Neuron (in vitro differentiated cells): ENCODE data around the gene MX1.

ENCODE experiments used
- H2AFZ ChIP-seq: one replicate; pipeline ENCODE4 v1.6.1; 2013; ENCODE audit warnings: low read depth, mild to moderate bottlenecking, inconsistent platforms, low read length, moderate library complexity
- H3K27me3 ChIP-seq: one replicate; pipeline ENCODE4 v1.6.1; 2013; ENCODE audit warnings: low read length; ENCODE audit not compliant: insufficient read depth
- H3K36me3 ChIP-seq: one replicate; pipeline ENCODE4 v1.6.1; 2013; ENCODE audit warnings: low read length; ENCODE audit not compliant: insufficient read depth
- H3K4me1 ChIP-seq: one replicate; pipeline ENCODE4 v1.6.1; 2013; ENCODE audit warnings: low read length; ENCODE audit not compliant: insufficient read depth
- H3K4me3 ChIP-seq: 2 replicates; pipeline ENCODE4 v1.5.1; 2013; ENCODE audit warnings: mild to moderate bottlenecking, low read length, moderate library complexity
- H3K9me3 ChIP-seq: one replicate; pipeline ENCODE4 v1.6.1; 2013; ENCODE audit warnings: low read length

The MX1 gene

DNA sequence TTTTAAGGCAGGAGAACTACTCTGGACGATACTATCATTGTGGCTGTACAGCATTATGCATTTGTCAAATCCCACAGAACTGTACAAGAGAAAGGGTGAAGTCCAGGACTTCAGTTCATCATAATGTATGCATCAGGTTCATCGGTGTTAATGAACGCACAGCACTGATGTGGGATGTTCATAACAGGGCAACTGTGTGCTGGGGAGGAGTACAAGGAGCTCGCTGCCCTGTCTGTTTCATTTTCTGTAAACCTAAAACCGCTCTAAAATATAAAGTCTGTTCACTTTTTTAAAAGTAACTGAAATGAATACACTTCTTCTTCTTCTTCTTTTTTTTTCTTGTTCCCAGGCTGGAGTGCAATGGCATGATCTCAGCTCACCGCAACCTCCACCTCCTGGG, 56.9 kb downstream of the MX1 start:
- Histone ChIP-seq H3K9me3 (no peaks in the 10 kb centered on the region), H3K4me3 (no peak overlapping the region), H3K27me3 (peaks cover 2% of the 10 kb centered on the region), H3K36me3 (no peaks in the 10 kb centered on the region), H3K4me1 (no peaks in the 10 kb centered on the region), H2AFZ (no peak overlapping the region)

DNA sequence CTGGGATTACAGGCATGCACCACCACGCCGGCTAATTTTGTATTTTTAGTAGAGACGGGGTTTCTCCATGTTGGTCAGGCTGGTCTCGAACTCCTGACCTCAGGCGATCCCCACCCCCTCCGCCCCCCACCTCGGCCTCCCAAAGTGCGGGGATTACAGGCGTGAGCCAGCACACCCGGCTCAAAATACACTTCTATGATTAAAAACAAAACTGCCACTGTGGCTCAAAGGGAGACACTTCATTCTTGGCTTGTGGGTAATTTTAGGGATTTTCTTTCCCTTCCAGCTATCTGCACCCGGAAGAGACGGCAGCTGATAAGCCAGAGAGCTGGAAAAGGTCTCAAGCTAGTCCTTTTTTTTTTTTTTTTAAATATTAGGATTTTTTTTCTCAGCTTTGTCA, 57.4 kb downstream of the MX1 start:
- no peaks in the 10 kb centered on the region for H3K9me3 ChIP-seq
- H3K27me3 ChIP-seq: peaks cover 2% of the 10 kb centered on the region
- no peaks in the 10 kb centered on the region for H3K4me1 ChIP-seq
- no peaks in the 10 kb centered on the region for H3K36me3 ChIP-seq
- no peak overlapping the region for H2AFZ ChIP-seq
- no peak overlapping the region for H3K4me3 ChIP-seq

DNA sequence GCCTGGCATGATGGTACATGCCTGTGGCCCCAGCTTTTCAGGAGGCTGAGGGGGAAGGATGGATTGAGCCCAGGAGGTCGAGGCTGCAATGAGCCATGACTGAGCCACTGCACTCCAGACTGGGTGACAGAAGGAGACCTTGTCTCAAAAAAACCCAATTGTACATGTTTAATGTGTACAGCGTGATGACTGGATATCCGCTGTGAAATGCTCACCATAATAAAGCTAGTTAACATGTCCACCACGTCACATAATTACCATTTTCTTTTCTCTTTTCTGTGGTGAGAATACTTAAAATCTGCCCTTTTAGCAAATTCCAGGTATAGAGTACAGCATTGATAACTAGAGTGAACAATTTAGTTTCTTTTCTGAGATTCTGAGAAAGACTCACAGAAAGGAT, 57.9 kb downstream of the MX1 start:
- Histone ChIP-seq H3K9me3 (no peaks in the 10 kb centered on the region), H2AFZ (no peak overlapping the region), H3K4me3 (no peak overlapping the region), H3K4me1 (no peaks in the 10 kb centered on the region), H3K27me3 (peaks cover 2% of the 10 kb centered on the region), H3K36me3 (no peaks in the 10 kb centered on the region)

DNA sequence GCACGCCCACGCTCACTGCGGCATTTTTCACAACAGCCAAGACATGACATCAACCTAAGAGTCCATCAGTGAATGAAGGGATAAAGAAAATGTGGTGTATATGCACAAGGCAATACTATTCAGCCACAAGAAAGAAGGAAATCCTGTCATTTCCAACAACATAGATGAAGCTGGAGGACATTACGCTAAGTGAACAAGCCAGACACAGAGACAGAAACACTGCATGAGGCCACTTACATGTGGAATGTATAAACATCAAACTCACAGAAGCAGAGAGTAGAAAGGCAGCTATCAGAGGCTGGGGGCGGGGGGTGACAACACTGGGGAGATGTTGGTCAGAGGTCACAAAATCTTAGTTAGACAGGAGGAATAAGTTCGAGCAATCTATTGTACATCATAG, 61.0 kb downstream of the MX1 start:
- H3K4me1 ChIP-seq: no peaks in the 10 kb centered on the region
- no peak overlapping the region for H3K4me3 ChIP-seq
- no peaks in the 10 kb centered on the region for H3K36me3 ChIP-seq
- no peaks in the 10 kb centered on the region for H3K27me3 ChIP-seq
- no peaks in the 10 kb centered on the region for H3K9me3 ChIP-seq
- no peak overlapping the region for H2AFZ ChIP-seq

DNA sequence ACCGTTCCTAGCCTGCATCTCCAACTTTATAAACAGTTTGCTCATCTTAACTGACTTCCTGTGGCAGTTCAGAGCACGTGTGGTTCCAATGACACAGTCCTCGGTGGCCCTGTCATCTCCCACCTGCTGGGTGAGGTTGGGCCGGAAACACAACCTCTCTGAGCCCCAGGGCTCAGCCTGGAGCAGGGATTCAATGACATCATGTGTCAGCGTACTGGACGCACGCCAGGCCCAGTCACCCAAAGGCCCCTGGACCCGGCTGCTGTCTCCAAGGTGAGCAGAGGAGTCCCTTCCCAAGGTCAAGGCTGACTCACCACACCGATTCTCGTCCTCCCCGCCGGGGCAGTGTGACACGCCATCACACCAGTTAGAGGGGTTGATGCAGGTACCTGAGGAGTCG, 62.0 kb downstream of the MX1 start:
- Histone ChIP-seq H2AFZ (no peak overlapping the region), H3K27me3 (no peaks in the 10 kb centered on the region), H3K9me3 (no peaks in the 10 kb centered on the region), H3K4me1 (no peaks in the 10 kb centered on the region), H3K36me3 (no peaks in the 10 kb centered on the region), H3K4me3 (no peak overlapping the region)

DNA sequence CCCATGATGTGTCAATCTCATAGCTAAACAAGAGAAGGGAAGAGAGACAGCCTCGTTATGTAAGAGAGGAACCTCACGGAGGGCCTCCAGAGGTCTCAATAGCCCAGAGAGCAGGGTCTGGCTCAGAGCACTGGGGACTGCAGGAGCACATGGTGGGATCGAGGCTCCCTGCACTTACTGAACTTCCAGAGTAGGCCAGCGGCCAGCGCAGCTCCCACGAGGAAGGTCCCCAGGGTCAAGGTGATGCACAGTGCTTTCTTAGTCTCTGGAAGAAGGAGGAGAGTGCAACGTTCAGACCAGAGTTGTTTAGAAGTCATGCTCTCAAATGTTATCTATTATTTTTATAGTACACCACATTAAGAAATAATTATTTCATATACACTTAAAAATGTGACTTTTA, 63.3 kb downstream of the MX1 start:
- H3K36me3 ChIP-seq: no peaks in the 10 kb centered on the region
- no peaks in the 10 kb centered on the region for H3K9me3 ChIP-seq
- no peaks in the 10 kb centered on the region for H3K27me3 ChIP-seq
- no peak overlapping the region for H2AFZ ChIP-seq
- H3K4me3 ChIP-seq: no peak overlapping the region
- H3K4me1 ChIP-seq: no peaks in the 10 kb centered on the region

DNA sequence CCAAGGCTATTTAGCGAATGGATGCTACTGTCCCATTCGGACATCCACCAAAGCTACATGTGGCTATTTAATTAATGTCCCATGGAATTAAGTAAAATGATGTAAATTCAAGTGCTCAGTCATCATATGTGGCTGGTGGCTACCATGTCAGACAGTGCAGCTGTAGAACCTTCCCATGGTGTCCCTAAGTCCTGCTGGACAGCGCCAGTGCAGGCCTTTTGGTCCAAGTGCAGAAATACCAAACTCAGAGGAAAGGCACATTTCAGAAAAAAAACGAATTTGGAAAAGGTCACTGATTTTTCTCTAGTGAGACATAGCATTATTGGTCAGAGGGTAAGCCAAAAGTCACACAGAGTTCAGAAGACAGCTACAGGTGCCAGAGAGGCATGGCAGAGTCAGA, 64.3 kb downstream of the MX1 start:
- Histone ChIP-seq H3K9me3 (no peaks in the 10 kb centered on the region), H2AFZ (no peak overlapping the region), H3K4me1 (no peaks in the 10 kb centered on the region), H3K36me3 (no peaks in the 10 kb centered on the region), H3K4me3 (no peak overlapping the region), H3K27me3 (no peaks in the 10 kb centered on the region)

DNA sequence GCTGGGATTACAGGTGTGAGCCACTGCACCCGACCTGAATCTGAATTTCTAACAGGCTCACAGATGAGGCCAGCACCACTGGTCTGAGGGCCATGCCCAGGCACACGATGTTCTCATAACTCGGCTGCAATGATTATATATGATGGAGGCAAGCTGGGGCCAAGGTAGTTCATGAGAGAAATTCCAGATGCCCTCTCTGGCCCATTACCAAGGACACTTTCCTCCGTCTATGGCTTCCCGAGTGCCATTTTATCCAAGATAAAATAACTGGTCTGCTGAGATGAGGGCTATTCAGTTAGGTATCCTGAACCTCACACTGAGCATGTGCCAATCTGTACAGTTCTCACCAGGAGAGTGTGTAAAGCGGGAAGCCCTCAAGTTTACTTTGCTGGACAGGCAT, 65.4 kb downstream of the MX1 start:
- no peak overlapping the region for H2AFZ ChIP-seq
- H3K4me3 ChIP-seq: no peak overlapping the region
- H3K36me3 ChIP-seq: no peaks in the 10 kb centered on the region
- H3K27me3 ChIP-seq: no peaks in the 10 kb centered on the region
- no peaks in the 10 kb centered on the region for H3K9me3 ChIP-seq
- no peaks in the 10 kb centered on the region for H3K4me1 ChIP-seq

DNA sequence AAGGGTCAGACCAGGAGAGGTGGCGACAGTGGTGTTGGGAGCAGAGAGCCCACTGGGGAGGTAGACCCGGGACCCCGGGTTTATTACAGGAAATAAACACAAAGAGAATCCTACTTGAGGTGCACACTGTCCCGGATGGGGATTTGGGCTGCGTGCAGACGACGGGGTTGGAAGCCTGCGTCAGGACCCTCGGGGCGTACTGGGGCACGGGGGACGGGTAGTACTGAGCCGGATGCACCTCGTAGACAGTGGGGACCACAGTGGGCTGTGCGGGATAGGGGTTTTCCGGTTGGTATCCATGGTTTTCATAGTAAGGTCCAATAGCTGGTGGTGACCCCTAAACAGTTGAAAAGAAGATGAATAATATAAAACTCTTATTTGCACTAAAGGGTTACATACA, 68.2 kb downstream of the MX1 start:
- Histone ChIP-seq H3K4me3 (no peak overlapping the region), H3K9me3 (no peaks in the 10 kb centered on the region), H3K36me3 (no peaks in the 10 kb centered on the region), H3K27me3 (no peaks in the 10 kb centered on the region), H2AFZ (no peak overlapping the region), H3K4me1 (no peaks in the 10 kb centered on the region)

DNA sequence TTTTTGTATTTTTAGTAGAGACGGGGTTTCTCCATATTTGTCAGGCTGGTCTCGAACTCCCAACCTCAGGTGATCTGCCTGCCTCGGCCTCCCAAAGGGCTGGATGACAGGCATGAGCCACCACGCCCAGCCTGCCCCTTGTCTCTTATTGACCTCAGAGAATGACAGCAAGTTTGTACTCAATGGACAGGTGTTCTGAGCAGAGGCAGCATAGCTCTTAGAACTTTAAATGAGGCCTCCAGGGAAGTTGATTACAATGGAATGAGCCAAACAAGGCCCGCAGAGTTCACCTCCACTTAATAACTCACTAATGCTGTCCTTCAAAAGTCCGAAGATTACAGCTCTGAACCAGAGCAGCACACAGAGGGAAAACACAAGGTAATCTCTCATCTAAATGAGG, 71.0 kb downstream of the MX1 start:
- H3K27me3 ChIP-seq: peaks cover 5% of the 10 kb centered on the region
- H3K4me3 ChIP-seq: no peak overlapping the region
- H3K4me1 ChIP-seq: no peaks in the 10 kb centered on the region
- H3K9me3 ChIP-seq: no peaks in the 10 kb centered on the region
- H2AFZ ChIP-seq: no peak overlapping the region
- no peaks in the 10 kb centered on the region for H3K36me3 ChIP-seq

DNA sequence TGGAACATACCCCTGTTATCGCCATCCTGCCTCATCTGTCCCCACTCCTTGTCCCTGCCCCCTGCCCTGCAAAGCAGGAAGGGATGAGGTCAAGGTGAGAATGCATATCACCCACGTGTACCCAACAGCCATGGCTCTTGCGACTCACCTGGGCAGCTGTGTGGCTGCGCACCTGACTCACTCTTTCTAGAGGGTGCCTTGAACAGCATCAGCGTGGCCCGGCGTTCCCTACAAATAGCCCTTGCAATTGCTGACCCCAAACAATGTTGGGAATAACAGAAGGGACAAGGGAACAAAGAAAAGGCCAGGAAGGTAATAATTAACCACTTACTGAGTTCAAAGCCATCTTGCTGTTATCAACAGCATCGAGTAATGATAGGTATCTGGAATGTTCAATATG, 71.7 kb downstream of the MX1 start:
- Histone ChIP-seq H3K4me1 (no peaks in the 10 kb centered on the region), H2AFZ (no peak overlapping the region), H3K4me3 (no peak overlapping the region), H3K9me3 (no peaks in the 10 kb centered on the region), H3K36me3 (no peaks in the 10 kb centered on the region), H3K27me3 (peaks cover 6% of the 10 kb centered on the region)

DNA sequence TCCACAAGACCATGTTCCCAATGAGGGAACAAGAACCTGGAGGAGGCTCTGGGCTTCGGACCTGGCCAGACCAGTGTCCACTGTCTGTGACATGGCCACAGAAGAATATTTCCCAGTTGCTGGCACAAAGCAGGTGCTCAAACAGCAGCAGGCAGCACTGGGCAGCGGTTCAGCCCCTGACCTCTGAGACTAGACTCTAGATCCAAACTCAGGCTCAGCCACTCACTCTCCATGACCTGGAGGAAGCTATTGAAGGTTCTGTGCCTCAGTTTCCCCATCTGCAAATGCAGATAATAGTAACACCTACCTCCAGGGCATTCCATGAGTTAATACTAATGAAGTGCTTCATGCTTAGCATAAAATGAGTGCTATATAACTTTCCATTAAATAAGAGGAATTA, 73.9 kb downstream of the MX1 start:
- Histone ChIP-seq H3K9me3 (no peaks in the 10 kb centered on the region), H2AFZ (no peak overlapping the region), H3K4me1 (no peaks in the 10 kb centered on the region), H3K36me3 (no peaks in the 10 kb centered on the region), H3K4me3 (no peak overlapping the region), H3K27me3 (peaks cover 12% of the 10 kb centered on the region)

DNA sequence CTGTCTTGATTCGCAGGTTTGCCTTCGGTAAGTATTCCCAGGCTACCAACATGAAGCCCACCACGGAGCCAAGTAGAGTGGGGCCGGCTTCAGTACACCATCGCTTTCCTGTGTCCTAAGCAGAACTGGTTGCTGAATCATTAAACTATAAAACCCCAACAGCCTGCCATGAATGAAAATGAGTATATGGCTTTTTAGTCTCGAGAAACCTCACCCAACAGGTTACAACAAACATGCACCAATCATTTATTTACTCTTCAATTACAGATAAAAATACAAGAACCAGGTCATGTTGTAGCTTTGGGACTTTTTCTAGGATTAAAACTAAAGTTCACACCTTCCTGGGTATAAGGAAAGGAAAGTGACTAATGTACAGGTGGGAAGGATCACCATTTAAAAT, 74.3 kb downstream of the MX1 start:
- Histone ChIP-seq H2AFZ (no peak overlapping the region), H3K4me3 (no peak overlapping the region), H3K27me3 (peaks cover 16% of the 10 kb centered on the region), H3K36me3 (no peaks in the 10 kb centered on the region), H3K9me3 (no peaks in the 10 kb centered on the region), H3K4me1 (no peaks in the 10 kb centered on the region)

DNA sequence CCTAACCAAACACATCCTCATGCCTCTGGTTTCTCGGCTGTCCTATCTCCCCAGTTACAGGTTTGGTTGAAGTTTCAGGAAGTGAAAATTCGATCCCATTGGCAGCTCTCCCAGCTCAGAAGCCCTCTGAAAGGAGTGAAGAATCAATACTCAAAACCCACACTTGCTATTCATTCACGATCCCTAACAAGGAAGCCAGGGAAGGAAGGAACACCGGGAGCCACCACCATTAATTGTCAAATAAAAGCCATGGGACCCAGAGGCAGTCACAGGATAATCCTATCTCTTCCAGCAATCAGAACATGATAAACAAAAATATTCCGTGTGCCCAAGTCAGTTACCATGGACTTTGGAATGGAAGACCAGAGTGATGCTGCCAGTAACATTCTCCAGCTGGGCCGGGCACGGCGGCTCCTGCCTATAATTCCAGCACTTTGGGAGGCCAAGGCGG, 74.9 kb downstream of the MX1 start:
- peaks cover 22% of the 10 kb centered on the region for H3K27me3 ChIP-seq
- no peaks in the 10 kb centered on the region for H3K9me3 ChIP-seq
- H3K4me1 ChIP-seq: no peaks in the 10 kb centered on the region
- H2AFZ ChIP-seq: no peak overlapping the region
- no peaks in the 10 kb centered on the region for H3K36me3 ChIP-seq
- H3K4me3 ChIP-seq: no peak overlapping the region
